ENCODE measurements around the gene ADGRL4.
"Not testable (repeated sequence)": the region's sequence is repeated elsewhere in the genome, so short reads cannot be mapped to it uniquely, and the experiment has no call there.

ADGRL4 gene

GRCh38 chr1:79004916-79005315 lies 1.6 kb downstream of the ADGRL4 start:
- ChIA-PET CTCF (no interaction called here), POLR2A (no interaction called here)
- DNase-seq (ENCODE audit: extremely low spot score) = no peak
- TF ChIP-seq HDGF (IDR thresholded peaks at IDR 0.05; ENCODE audit: borderline replicate concordance) = no peak
- no peak for TF ChIP-seq SP1 (IDR thresholded peaks at IDR 0.05)
- TF ChIP-seq PKNOX1 (IDR thresholded peaks at IDR 0.05) = no peak
- TF ChIP-seq L3MBTL2 (conservative IDR thresholded peaks at IDR 0.05) = no peak
- no peak for TF ChIP-seq SUZ12 (IDR thresholded peaks at IDR 0.05)
- TF ChIP-seq FOXM1 (IDR thresholded peaks at IDR 0.05; ENCODE audit: borderline replicate concordance) = no peak
- no peak for TF ChIP-seq ZNF384 (IDR thresholded peaks at IDR 0.05)
- TF ChIP-seq BHLHE40 (IDR thresholded peaks at IDR 0.05; ENCODE audit: borderline replicate concordance) = no peak
- no peak for TF ChIP-seq LEF1 (IDR thresholded peaks at IDR 0.05; ENCODE audit: borderline replicate concordance)
- no peak for TF ChIP-seq NFRKB (IDR thresholded peaks at IDR 0.05)
- TF ChIP-seq ARNT (IDR thresholded peaks at IDR 0.05) = no peak
- no peak for TF ChIP-seq FOXA1 (IDR thresholded peaks at IDR 0.05)
- no peak for TF ChIP-seq FOXK2 (IDR thresholded peaks at IDR 0.05)
- no peak for TF ChIP-seq CTBP1 (IDR thresholded peaks at IDR 0.05; ENCODE audit: borderline replicate concordance)

- POLR2A ChIA-PET = no interaction called here
- DNase-seq (ENCODE audit: extremely low spot score) = no peak
- CTCF ChIA-PET = no interaction called here
- no peak for TF ChIP-seq FOXK2 (IDR thresholded peaks at IDR 0.05)
- TF ChIP-seq HDGF (IDR thresholded peaks at IDR 0.05; ENCODE audit: borderline replicate concordance) = no peak
- TF ChIP-seq LEF1 (IDR thresholded peaks at IDR 0.05; ENCODE audit: borderline replicate concordance) = no peak
- TF ChIP-seq SP1 (IDR thresholded peaks at IDR 0.05) = no peak
- TF ChIP-seq PKNOX1 (IDR thresholded peaks at IDR 0.05) = no peak
- no peak for TF ChIP-seq ZNF384 (IDR thresholded peaks at IDR 0.05)
- TF ChIP-seq L3MBTL2 (conservative IDR thresholded peaks at IDR 0.05) = no peak
- no peak for TF ChIP-seq NFRKB (IDR thresholded peaks at IDR 0.05)
- TF ChIP-seq ELF4 (IDR thresholded peaks at IDR 0.05) = no peak
- TF ChIP-seq TARDBP (IDR thresholded peaks at IDR 0.05) = no peak
- TF ChIP-seq FOXA1 (IDR thresholded peaks at IDR 0.05) = no peak
- TF ChIP-seq ARNT (IDR thresholded peaks at IDR 0.05) = no peak
- no peak for TF ChIP-seq FOXM1 (IDR thresholded peaks at IDR 0.05; ENCODE audit: borderline replicate concordance)
- no peak for TF ChIP-seq SUZ12 (IDR thresholded peaks at IDR 0.05)
- TF ChIP-seq CTBP1 (IDR thresholded peaks at IDR 0.05; ENCODE audit: borderline replicate concordance) = no peak
- TF ChIP-seq BHLHE40 (IDR thresholded peaks at IDR 0.05; ENCODE audit: borderline replicate concordance) = no peak
Measured at GRCh38 chr1:78996791-78997190, 9.7 kb downstream of the ADGRL4 start.

- POLR2A ChIA-PET = no interaction called here
- TF ChIP-seq TARDBP (IDR thresholded peaks at IDR 0.05) = no peak
Measured at GRCh38 chr1:78987042-78987441, 19.5 kb downstream of the ADGRL4 start.

GRCh38 chr1:78980511-78980910 lies 26.0 kb downstream of the ADGRL4 start:
- no peak for TF ChIP-seq SP1 (IDR thresholded peaks at IDR 0.05)
- no peak for TF ChIP-seq CTBP1 (IDR thresholded peaks at IDR 0.05; ENCODE audit: borderline replicate concordance)
- no peak for TF ChIP-seq ELF4 (IDR thresholded peaks at IDR 0.05)
- no peak for TF ChIP-seq ARNT (IDR thresholded peaks at IDR 0.05)
- TF ChIP-seq ZNF384 (IDR thresholded peaks at IDR 0.05) = no peak
- TF ChIP-seq SUZ12 (IDR thresholded peaks at IDR 0.05) = no peak
- TF ChIP-seq FOXM1 (IDR thresholded peaks at IDR 0.05; ENCODE audit: borderline replicate concordance) = no peak
- TF ChIP-seq HDGF (IDR thresholded peaks at IDR 0.05; ENCODE audit: borderline replicate concordance) = no peak
- no peak for TF ChIP-seq NFRKB (IDR thresholded peaks at IDR 0.05)
- no peak for TF ChIP-seq FOXK2 (IDR thresholded peaks at IDR 0.05)
- no peak for TF ChIP-seq PKNOX1 (IDR thresholded peaks at IDR 0.05)
- ChIA-PET CTCF (no interaction called here), POLR2A (no interaction called here)
- DNase-seq (ENCODE audit: extremely low spot score) = no peak

More at GRCh38 chr1:78987042-78987441, 19.5 kb downstream of the ADGRL4 start:
- no peak for DNase-seq (ENCODE audit: extremely low spot score)
- CTCF ChIA-PET = no interaction called here

GRCh38 chr1:78972723-78973122 lies 33.8 kb downstream of the ADGRL4 start:
- DNase-seq (ENCODE audit: extremely low spot score) = no peak
- no peak for TF ChIP-seq CTBP1 (IDR thresholded peaks at IDR 0.05; ENCODE audit: borderline replicate concordance)
- no peak for TF ChIP-seq SUZ12 (IDR thresholded peaks at IDR 0.05)
- no peak for TF ChIP-seq NFRKB (IDR thresholded peaks at IDR 0.05)
- TF ChIP-seq ZNF384 (IDR thresholded peaks at IDR 0.05) = no peak
- no peak for TF ChIP-seq LEF1 (IDR thresholded peaks at IDR 0.05; ENCODE audit: borderline replicate concordance)
- TF ChIP-seq FOXA1 (IDR thresholded peaks at IDR 0.05) = no peak
- ChIA-PET POLR2A (no interaction called here), CTCF (no interaction called here)

- CTCF ChIA-PET; DNase-seq (ENCODE audit: extremely low spot score): not testable (repeated sequence)
Measured at GRCh38 chr1:78967091-78967490, 39.4 kb downstream of the ADGRL4 start.

GRCh38 chr1:78958711-78959110 lies 47.8 kb downstream of the ADGRL4 start:
- no peak for TF ChIP-seq ELF4 (IDR thresholded peaks at IDR 0.05)
- no peak for TF ChIP-seq CTBP1 (IDR thresholded peaks at IDR 0.05; ENCODE audit: borderline replicate concordance)
- DNase-seq (ENCODE audit: extremely low spot score) = no peak
- POLR2A ChIA-PET = no interaction called here
- CTCF ChIA-PET = no interaction called here

More at GRCh38 chr1:78967091-78967490, 39.4 kb downstream of the ADGRL4 start:
- POLR2A ChIA-PET = not testable (repeated sequence)

Data from HEK293T (cell line).